Neural cell (in vitro differentiated cells): ENCODE data around the gene PUSL1. TPM values are rescaled to one million over a fixed set of nuclear protein-coding genes. Genes with fewer than 3 reads are reported as not detected.

ENCODE experiments used
- H2AFZ ChIP-seq: fragments of 200-600, 300-800 bp; sonication (generic), shearing (Covaris generic); 2 replicates; pipeline ENCODE4 v1.6.0; 2014; ENCODE audit warnings: low read depth, mild to moderate bottlenecking, antibody characterized with exemption, low read length, moderate library complexity
- H3F3A ChIP-seq: fragments of 200-600 bp; shearing (Covaris generic); 2 replicates; pipeline ENCODE4 v1.6.1; 2016; ENCODE audit warnings: mild to moderate bottlenecking, moderate library complexity, mixed read lengths, antibody characterized with exemption, low read length; ENCODE audit not compliant: insufficient read depth, poor library complexity, severe bottlenecking
- H3K27ac ChIP-seq: fragments of 200-600, 300-800 bp; sonication (generic), shearing (Covaris generic); 2 replicates; pipeline ENCODE4 v1.5.1; 2014; ENCODE audit warnings: mild to moderate bottlenecking, low read length, moderate library complexity
- H3K27me3 ChIP-seq: fragments of 300-800, 200-600 bp; sonication (generic), shearing (Covaris generic); 2 replicates; pipeline ENCODE4 v1.6.0; 2014; ENCODE audit warnings: mild to moderate bottlenecking, low read depth, low read length, moderate library complexity; ENCODE audit not compliant: insufficient read depth
- H3K36me3 ChIP-seq: fragments of 300-800, 200-600 bp; sonication (generic), shearing (Covaris generic); 2 replicates; pipeline ENCODE4 v1.5.1; 2014; ENCODE audit warnings: mild to moderate bottlenecking, antibody characterized with exemption, low read length, moderate library complexity; ENCODE audit not compliant: insufficient read depth
- H3K4me2 ChIP-seq: fragments of 300-800, 200-600 bp; sonication (generic), shearing (Covaris generic); 2 replicates; pipeline ENCODE4 v1.6.0; 2014; ENCODE audit warnings: mild to moderate bottlenecking, low read length
- H3K4me3 ChIP-seq: fragments of 300-800, 200-600 bp; sonication (generic), shearing (Covaris generic); 2 replicates; pipeline ENCODE4 v1.5.1; 2014; ENCODE audit warnings: mild to moderate bottlenecking, low read length, moderate library complexity
- H3K79me2 ChIP-seq: fragments of 200-600 bp; shearing (Covaris generic); replicated peaks from 2 replicates; pipeline ENCODE4 v1.6.0; 2014; ENCODE audit warnings: mild to moderate bottlenecking, low read length, moderate library complexity; ENCODE audit not compliant: insufficient read depth
- H3K9ac ChIP-seq: fragments of 300-800, 200-600 bp; sonication (generic), shearing (Covaris generic); 2 replicates; pipeline ENCODE4 v1.6.1; 2016; ENCODE audit warnings: mild to moderate bottlenecking, low read length, mixed read lengths
- H3K9me2 ChIP-seq: fragments of 200-600 bp; shearing (Covaris generic); 2 replicates; pipeline ENCODE4 v1.6.1; 2016; ENCODE audit warnings: mild to moderate bottlenecking, low read length, mixed read lengths; ENCODE audit not compliant: insufficient read depth
- H3K9me3 ChIP-seq: fragments of 200-600, 300-800 bp; sonication (generic), shearing (Covaris generic); 2 replicates; pipeline ENCODE4 v1.6.1; 2016; ENCODE audit warnings: mild to moderate bottlenecking, mixed run types, low read length, moderate library complexity, mixed read lengths
- H4K20me1 ChIP-seq: fragments of 200-600 bp; shearing (Covaris generic); 2 replicates; pipeline ENCODE4 v1.6.1; 2016; ENCODE audit warnings: mild to moderate bottlenecking, mixed run types; ENCODE audit not compliant: insufficient read depth
- EP300 ChIP-seq: fragments of 450-650 bp; conservative IDR thresholded peaks from 2 replicates; pipeline ENCODE4 v1.6.1; 2014; ENCODE audit warnings: antibody characterized with exemption, mild to moderate bottlenecking, moderate library complexity; ENCODE audit not compliant: poor library complexity, severe bottlenecking
- EZH2 ChIP-seq: fragments of 200-600, 300-800 bp; shearing (Covaris generic), sonication (generic); IDR thresholded peaks from 2 replicates; pipeline ENCODE4 v1.6.1; 2014; ENCODE audit warnings: antibody characterized with exemption, low read length, borderline replicate concordance, mild to moderate bottlenecking; ENCODE audit not compliant: insufficient read depth, poor library complexity, severe bottlenecking
- MXI1 ChIP-seq: fragments of 450-650 bp; conservative IDR thresholded peaks from 2 replicates; pipeline ENCODE4 v1.6.1; 2014; ENCODE audit warnings: antibody characterized with exemption, mild to moderate bottlenecking; ENCODE audit not compliant: poor library complexity, severe bottlenecking
- POLR2AphosphoS5 ChIP-seq: IDR thresholded peaks from 2 replicates; pipeline ENCODE4 v1.6.1; 2012
- RAD21 ChIP-seq: fragments of 450-650 bp; conservative IDR thresholded peaks from 2 replicates; pipeline ENCODE4 v1.6.1; 2014; ENCODE audit warnings: antibody characterized with exemption, mild to moderate bottlenecking, moderate library complexity
- SMC3 ChIP-seq: fragments of 450-650 bp; conservative IDR thresholded peaks from 2 replicates; pipeline ENCODE4 v1.6.1; 2014; ENCODE audit warnings: antibody characterized with exemption, mild to moderate bottlenecking, moderate library complexity; ENCODE audit not compliant: poor library complexity
- TAF1 ChIP-seq: IDR thresholded peaks from 2 replicates; pipeline ENCODE4 v1.6.1; 2012; ENCODE audit warnings: low read depth
- polyA plus RNA-seq: library from polyadenylated mRNA; depleted of rRNA; stranded (reverse); fragments of >200 nt; gene quantifications from 2 replicates; pipeline ENCODE4 v1.2.3, GENCODE V29; 2014
- TF ChIP-seq, protein P1 (sequence below): fragments of 450-650 bp; IDR thresholded peaks from 2 replicates; pipeline ENCODE4 v1.5.1; 2014; ENCODE audit warnings: antibody characterized with exemption, mild to moderate bottlenecking, moderate library complexity; ENCODE audit not compliant: poor library complexity, severe bottlenecking
- TF ChIP-seq, protein P2 (sequence below): IDR thresholded peaks from 2 replicates; pipeline ENCODE4 v1.6.1; 2012; ENCODE audit warnings: borderline replicate concordance

PUSL1 gene
- polyA plus RNA-seq, 1 donor from 2014 or later: 25.0 TPM

DNA sequence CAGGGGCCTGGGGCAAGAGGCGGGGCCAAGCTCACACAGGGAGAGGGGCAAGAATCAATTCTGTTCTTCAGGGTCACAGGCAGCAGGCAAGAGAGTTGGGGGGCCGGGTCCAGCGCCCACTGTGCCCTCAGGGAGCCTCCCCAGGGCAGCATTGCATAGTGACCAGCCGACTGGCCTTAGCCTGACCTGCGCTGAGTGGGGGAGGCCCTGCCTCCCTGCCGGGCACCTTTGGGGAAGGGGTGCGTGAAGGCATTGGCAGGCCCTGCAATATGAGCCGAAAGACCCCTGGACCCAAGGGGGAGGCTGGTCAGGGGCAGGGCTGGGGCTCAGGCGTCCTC is 16.0 kb upstream of the PUSL1 start:
- Histone ChIP-seq H3K4me3 (no peak overlapping the region), H3F3A (no peaks in the 10 kb centered on the region), H3K36me3 (no peaks in the 10 kb centered on the region), H3K27me3 (no peaks in the 10 kb centered on the region), H3K79me2 (no peaks in the 10 kb centered on the region), H3K9ac (no peak overlapping the region), H3K4me2 (no peak overlapping the region), H4K20me1 (no peaks in the 10 kb centered on the region), H3K27ac (no peak overlapping the region), H3K9me2 (no peaks in the 10 kb centered on the region), H3K9me3 (no peaks in the 10 kb centered on the region), H2AFZ (no peak overlapping the region)
- TF ChIP-seq TAF1 (no peak), POLR2AphosphoS5 (no peak), RAD21 (no peak), SMC3 (no peak), MXI1 (no peak), EZH2 (no peak), EP300 (no peak)
- TF ChIP-seq, protein P1, sequence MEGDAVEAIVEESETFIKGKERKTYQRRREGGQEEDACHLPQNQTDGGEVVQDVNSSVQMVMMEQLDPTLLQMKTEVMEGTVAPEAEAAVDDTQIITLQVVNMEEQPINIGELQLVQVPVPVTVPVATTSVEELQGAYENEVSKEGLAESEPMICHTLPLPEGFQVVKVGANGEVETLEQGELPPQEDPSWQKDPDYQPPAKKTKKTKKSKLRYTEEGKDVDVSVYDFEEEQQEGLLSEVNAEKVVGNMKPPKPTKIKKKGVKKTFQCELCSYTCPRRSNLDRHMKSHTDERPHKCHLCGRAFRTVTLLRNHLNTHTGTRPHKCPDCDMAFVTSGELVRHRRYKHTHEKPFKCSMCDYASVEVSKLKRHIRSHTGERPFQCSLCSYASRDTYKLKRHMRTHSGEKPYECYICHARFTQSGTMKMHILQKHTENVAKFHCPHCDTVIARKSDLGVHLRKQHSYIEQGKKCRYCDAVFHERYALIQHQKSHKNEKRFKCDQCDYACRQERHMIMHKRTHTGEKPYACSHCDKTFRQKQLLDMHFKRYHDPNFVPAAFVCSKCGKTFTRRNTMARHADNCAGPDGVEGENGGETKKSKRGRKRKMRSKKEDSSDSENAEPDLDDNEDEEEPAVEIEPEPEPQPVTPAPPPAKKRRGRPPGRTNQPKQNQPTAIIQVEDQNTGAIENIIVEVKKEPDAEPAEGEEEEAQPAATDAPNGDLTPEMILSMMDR: no peak
- TF ChIP-seq, protein P2, sequence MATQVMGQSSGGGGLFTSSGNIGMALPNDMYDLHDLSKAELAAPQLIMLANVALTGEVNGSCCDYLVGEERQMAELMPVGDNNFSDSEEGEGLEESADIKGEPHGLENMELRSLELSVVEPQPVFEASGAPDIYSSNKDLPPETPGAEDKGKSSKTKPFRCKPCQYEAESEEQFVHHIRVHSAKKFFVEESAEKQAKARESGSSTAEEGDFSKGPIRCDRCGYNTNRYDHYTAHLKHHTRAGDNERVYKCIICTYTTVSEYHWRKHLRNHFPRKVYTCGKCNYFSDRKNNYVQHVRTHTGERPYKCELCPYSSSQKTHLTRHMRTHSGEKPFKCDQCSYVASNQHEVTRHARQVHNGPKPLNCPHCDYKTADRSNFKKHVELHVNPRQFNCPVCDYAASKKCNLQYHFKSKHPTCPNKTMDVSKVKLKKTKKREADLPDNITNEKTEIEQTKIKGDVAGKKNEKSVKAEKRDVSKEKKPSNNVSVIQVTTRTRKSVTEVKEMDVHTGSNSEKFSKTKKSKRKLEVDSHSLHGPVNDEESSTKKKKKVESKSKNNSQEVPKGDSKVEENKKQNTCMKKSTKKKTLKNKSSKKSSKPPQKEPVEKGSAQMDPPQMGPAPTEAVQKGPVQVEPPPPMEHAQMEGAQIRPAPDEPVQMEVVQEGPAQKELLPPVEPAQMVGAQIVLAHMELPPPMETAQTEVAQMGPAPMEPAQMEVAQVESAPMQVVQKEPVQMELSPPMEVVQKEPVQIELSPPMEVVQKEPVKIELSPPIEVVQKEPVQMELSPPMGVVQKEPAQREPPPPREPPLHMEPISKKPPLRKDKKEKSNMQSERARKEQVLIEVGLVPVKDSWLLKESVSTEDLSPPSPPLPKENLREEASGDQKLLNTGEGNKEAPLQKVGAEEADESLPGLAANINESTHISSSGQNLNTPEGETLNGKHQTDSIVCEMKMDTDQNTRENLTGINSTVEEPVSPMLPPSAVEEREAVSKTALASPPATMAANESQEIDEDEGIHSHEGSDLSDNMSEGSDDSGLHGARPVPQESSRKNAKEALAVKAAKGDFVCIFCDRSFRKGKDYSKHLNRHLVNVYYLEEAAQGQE: no peak

DNA sequence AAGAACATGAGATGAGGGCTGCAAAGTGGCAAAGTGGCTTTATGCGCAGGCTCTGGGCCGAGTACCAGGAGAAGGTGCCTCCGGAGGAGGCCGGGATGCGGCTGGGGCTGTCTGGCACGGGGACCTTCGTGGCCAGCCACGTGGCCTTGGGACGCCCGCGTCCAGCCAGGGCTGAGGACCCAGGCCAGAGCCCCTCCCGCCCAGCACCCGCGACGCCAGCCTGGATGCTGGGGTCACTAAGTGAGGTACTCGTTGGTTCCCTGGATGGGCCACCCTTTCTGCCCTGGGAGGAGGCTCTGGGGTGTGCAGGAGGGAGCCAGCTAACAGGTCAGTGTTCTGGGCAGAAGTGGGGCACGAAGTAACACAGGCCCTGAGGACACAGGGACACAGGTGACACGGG is 15.5 kb upstream of the PUSL1 start:
- no peaks in the 10 kb centered on the region for H3K9me3 ChIP-seq
- H4K20me1 ChIP-seq: no peaks in the 10 kb centered on the region
- no peaks in the 10 kb centered on the region for H3K27me3 ChIP-seq
- H3K4me2 ChIP-seq: no peak overlapping the region
- H3K9me2 ChIP-seq: no peaks in the 10 kb centered on the region
- H2AFZ ChIP-seq: no peak overlapping the region
- H3K27ac ChIP-seq: no peak overlapping the region
- H3K4me3 ChIP-seq: no peak overlapping the region
- TF ChIP-seq SMC3: no peak
- TF ChIP-seq, protein P2: no peak
- TF ChIP-seq POLR2AphosphoS5: no peak
- TF ChIP-seq TAF1: no peak
- TF ChIP-seq, protein P1: no peak
- no peak for TF ChIP-seq RAD21
- no peak for TF ChIP-seq MXI1
- no peak for TF ChIP-seq EZH2
- TF ChIP-seq EP300: no peak
- no peaks in the 10 kb centered on the region for H3K79me2 ChIP-seq
- no peaks in the 10 kb centered on the region for H3K36me3 ChIP-seq
- H3F3A ChIP-seq: no peaks in the 10 kb centered on the region
- H3K9ac ChIP-seq: no peak overlapping the region
